GM12878 (cell line): ENCODE measurements around the gene NHS. TPM values are rescaled to one million over a fixed set of nuclear protein-coding genes. Genes with fewer than 3 reads are reported as not detected.

Source experiments
- ATAC-seq: fragments of 200-7000 bp; cut with Tn5 transposase; 3 replicates; pipeline ENCODE4 v1.9.1; 2020; ENCODE audit warnings: mild to moderate bottlenecking, moderate library complexity
- BruUV-seq: library from RNA; stranded (reverse); fragments of 400-500 nt; replicated peaks from 2 replicates; lab custom pipeline; 2021; lab: Mats Ljungman, UMichigan
- CTCF ChIA-PET: fragments of 300-600 bp; sonication (Branson Sonifier 250); formaldehyde crosslinking; extraction: SDS; loops from one replicate; lab custom pipeline; 2021; ENCODE audit warnings: inconsistent platforms; lab: Yijun Ruan, JAX
- POLR2A ChIA-PET: fragments of 350-600 bp; formaldehyde crosslinking; extraction: SDS; loops from one replicate; lab custom pipeline; 2021; ENCODE audit warnings: inconsistent platforms; lab: Charles Lee
- RAD21 ChIA-PET: fragments of 300-600 bp; sonication (Branson Sonifier 250); formaldehyde crosslinking; loops from one replicate; lab custom pipeline; 2023; ENCODE audit warnings: antibody characterized with exemption; ENCODE audit not compliant: unreplicated experiment; lab: Charles Lee
- SMC1A ChIA-PET: fragments of 300-600 bp; sonication (Branson Sonifier 250); formaldehyde crosslinking; loops from one replicate; lab custom pipeline; 2023; ENCODE audit not compliant: unreplicated experiment, uncharacterized antibody; lab: Charles Lee
- DNase-seq: peaks from one replicate; pipeline ENCODE4 v3.0.0-alpha.2; 2011; ENCODE audit warnings: low read depth, low spot score
- FAIRE-seq: peaks from 3 replicates; lab custom pipeline; 2011; peaks lifted over from hg19 to GRCh38; lab: Jason Lieb, UNC
- H2AFZ ChIP-seq: 2 replicates; pipeline ENCODE4 v1.6.0; 2011; ENCODE audit warnings: low read depth, low read length, control low read depth; ENCODE audit not compliant: control insufficient read depth
- H3K27ac ChIP-seq: 2 replicates; pipeline ENCODE4 v1.5.1; 2011; ENCODE audit warnings: control low read depth; ENCODE audit not compliant: control insufficient read depth, insufficient read depth
- H3K27me3 ChIP-seq, 2 experiments: replicated peaks in 1 of 2; 2 replicates each; pipeline versions ENCODE4 v1.6.0 to v1.6.1; 2011; ENCODE audit warnings: low read length in 1 of 2; ENCODE audit not compliant: control insufficient read depth in 2 of 2, insufficient read depth in 2 of 2
- H3K36me3 ChIP-seq, 2 experiments: 2 replicates each; pipeline ENCODE4 v1.5.1; 2011; ENCODE audit warnings: low read length in 1 of 2; ENCODE audit not compliant: control insufficient read depth in 2 of 2, insufficient read depth in 2 of 2
- H3K4me1 ChIP-seq: 2 replicates; pipeline ENCODE4 v1.6.1; 2011; ENCODE audit warnings: mild to moderate bottlenecking, low read length, moderate library complexity, mixed read lengths; ENCODE audit not compliant: control insufficient read depth, insufficient read depth
- H3K4me2 ChIP-seq: 2 replicates; pipeline ENCODE4 v1.6.0; 2011; ENCODE audit warnings: control low read depth; ENCODE audit not compliant: control insufficient read depth, insufficient read depth
- H3K4me3 ChIP-seq: fragments of 200-600 bp; sonication (generic); 2 replicates; pipeline ENCODE4 v1.5.1; 2016
- H3K79me2 ChIP-seq: 2 replicates; pipeline ENCODE4 v1.6.0; 2011; ENCODE audit warnings: low read length; ENCODE audit not compliant: control insufficient read depth, insufficient read depth
- H3K9ac ChIP-seq: 2 replicates; pipeline ENCODE4 v1.8.0; 2011; ENCODE audit warnings: low read length, control low read depth, mixed read lengths; ENCODE audit not compliant: control insufficient read depth, insufficient read depth
- H3K9me3 ChIP-seq: replicated peaks from 3 replicates; pipeline ENCODE4 v1.5.1; 2011; ENCODE audit warnings: mild to moderate bottlenecking, low read length; ENCODE audit not compliant: control insufficient read depth, insufficient read depth
- H4K20me1 ChIP-seq: 2 replicates; pipeline ENCODE4 v1.6.0; 2011; ENCODE audit not compliant: control insufficient read depth, insufficient read depth
- ATF2 ChIP-seq: IDR thresholded peaks from 2 replicates; pipeline ENCODE4 v1.6.1; 2012; ENCODE audit warnings: low read length, inconsistent platforms
- CBX3 ChIP-seq: fragments of 200-600 bp; sonication (generic); IDR thresholded peaks from 2 replicates; pipeline ENCODE4 v1.6.1; 2016; ENCODE audit warnings: low read depth, borderline replicate concordance
- CREM ChIP-seq: IDR thresholded peaks from 2 replicates; pipeline ENCODE4 v1.6.1; 2014; ENCODE audit warnings: antibody characterized with exemption, low read depth
- GATAD2B ChIP-seq: fragments of 450-650 bp; conservative IDR thresholded peaks from 2 replicates; pipeline ENCODE4 v1.6.1; 2017; ENCODE audit warnings: low read depth, mild to moderate bottlenecking, moderate library complexity
- HDGF ChIP-seq: fragments of 450-650 bp; IDR thresholded peaks from 2 replicates; pipeline ENCODE4 v1.6.1; 2016; ENCODE audit warnings: antibody characterized with exemption
- MYB ChIP-seq: fragments of 150-350 bp; IDR thresholded peaks from 2 replicates; pipeline ENCODE4 v1.6.1; 2014; ENCODE audit warnings: mild to moderate bottlenecking, low read depth, low read length, borderline replicate concordance
- RELA ChIP-seq: fragments of 450-650 bp; IDR thresholded peaks from 2 replicates; pipeline ENCODE4 v1.8.0; 2014; ENCODE audit warnings: borderline replicate concordance; ENCODE audit not compliant: partially characterized antibody
- SPI1 ChIP-seq: IDR thresholded peaks from 2 replicates; pipeline ENCODE4 v1.6.1; 2011; ENCODE audit warnings: low read depth, mild to moderate bottlenecking, low read length, moderate library complexity, borderline replicate concordance; ENCODE audit not compliant: insufficient read depth
- SRF ChIP-seq, 2 experiments: IDR thresholded peaks; 2 replicates each; pipeline ENCODE4 v1.6.1; 2011; ENCODE audit warnings: low read depth in 2 of 2, low read length in 2 of 2, mild to moderate bottlenecking in 1 of 2, moderate library complexity in 1 of 2
- ZBTB40 ChIP-seq: fragments of 450-650 bp; IDR thresholded peaks from 2 replicates; pipeline ENCODE4 v1.6.1; 2016; ENCODE audit warnings: mild to moderate bottlenecking, moderate library complexity, borderline replicate concordance
- ZNF207 ChIP-seq: fragments of 450-650 bp; IDR thresholded peaks from 2 replicates; pipeline ENCODE4 v1.6.1; 2014; ENCODE audit warnings: antibody characterized with exemption, mild to moderate bottlenecking, borderline replicate concordance
- ZNF274 ChIP-seq: IDR thresholded peaks from one replicate; pipeline ENCODE4 v1.8.0; 2011; ENCODE audit not compliant: insufficient read length, insufficient read depth
- WGBS: methylation state at CpG from one replicate; pipeline ENCODE4 v1.1.6; 2016; ENCODE audit warnings: low lambda C conversion rate; ENCODE audit not compliant: insufficient replicate concordance, insufficient coverage; ENCODE audit errors: missing lambda C conversion rate; 5-methylcytosine and 5-hydroxymethylcytosine counted together
- in situ Hi-C: fragments of 300-500 bp; cut with MboI; formaldehyde crosslinking; loops from 9 replicates; pipeline ENCODE4 v1.14.3; 2018; ENCODE audit warnings: mixed read lengths
- intact Hi-C: fragments of 100-400 bp; cut with micrococcal nuclease; formaldehyde crosslinking; loops from one replicate; pipeline ENCODE4 v1.14.2; 2022; ENCODE audit not compliant: unreplicated experiment
- polyA plus RNA-seq, 11 experiments: library from polyadenylated mRNA; depleted of rRNA in 4 of 11; unstranded in 6 of 11; stranded (reverse) in 5 of 11; fragments of >200 nt; fragmentation: Nextera tagmentation in 4 of 11; fragmentation: Illumina TruSeq in 1 of 11; extraction: Ambion mirVana in 4 of 11; extraction: Trizol in 1 of 11; gene quantifications; 1 replicate in 1 of 11; 2 replicates in 10 of 11; pipeline versions ENCODE4 v1.2.1 to v1.2.3, GENCODE V29; 2011 to 2016; ENCODE audit warnings: inconsistent platforms in 2 of 11, missing spikeins in 2 of 11, low read depth in 1 of 11
- total RNA-seq, 4 experiments: library from RNA; depleted of rRNA in 3 of 4; stranded (reverse); fragments of >200 nt in 3 of 4; fragmentation: Illumina TruSeq in 1 of 4; extraction: Trizol in 1 of 4; gene quantifications; 2 replicates each; pipeline versions ENCODE4 v1.2.1 to v1.2.3, GENCODE V29; 2013 to 2021

The NHS gene
- total and polyA plus RNA-seq, 10 of the 15 experiments (the other 5 are each of a cell fraction or from before 2014, with no cell fraction given) = under 0.01 to 0.07 (median 0.03) TPM; not detected in 7

GRCh38 chrX:17380221-17380620 is 5.2 kb downstream of the NHS start:
- FAIRE-seq = no peak
- no peak for DNase-seq
- BruUV-seq = no TSS peak
- CTCF ChIA-PET = interaction anchor here (0.5 to 0.8 kb wide), 2 partner anchors 17 to 62 kb away, joined by 3 read pairs; no protein-coding TSS in a partner anchor
- POLR2A ChIA-PET = no interaction called here
- intact Hi-C loops (no loop called here), in situ Hi-C loops (no loop called here)
- no peaks in the 10 kb centered on the region for H4K20me1 ChIP-seq
- RAD21 ChIA-PET = no interaction called here
- 44% methylated on average over 9 of the region's 9 CpGs for WGBS
- no peaks in the 10 kb centered on the region for H3K36me3 ChIP-seq
- H3K4me3 ChIP-seq = no peak overlapping the region
- no peak overlapping the region for H3K4me2 ChIP-seq
- no peak overlapping the region for H3K9ac ChIP-seq
- no peaks in the 10 kb centered on the region for H3K79me2 ChIP-seq
- no peak for TF ChIP-seq ZNF207
- TF ChIP-seq HDGF = no peak
- no peak for TF ChIP-seq ATF2
- TF ChIP-seq RELA = no peak
- no peaks in the 10 kb centered on the region for H3K27me3 ChIP-seq
- no peaks in the 10 kb centered on the region for H3K4me1 ChIP-seq
- H3K9me3 ChIP-seq = no peaks in the 10 kb centered on the region; the same call in 2 of the 3 replicates
- no peak overlapping the region for H2AFZ ChIP-seq
- H3K27ac ChIP-seq = no peak overlapping the region
- ATAC-seq = no peak
- SMC1A ChIA-PET = no interaction called here

- ATAC-seq = no peak
- no TSS peak for BruUV-seq
- Histone ChIP-seq H3K27me3 (no peaks in the 10 kb centered on the region), H4K20me1 (no peaks in the 10 kb centered on the region), H3K4me1 (no peaks in the 10 kb centered on the region), H3K4me3 (no peak overlapping the region), H3K27ac (no peak overlapping the region), H2AFZ (no peak overlapping the region), H3K9ac (no peak overlapping the region), H3K79me2 (no peaks in the 10 kb centered on the region), H3K4me2 (no peak overlapping the region), H3K36me3 (no peaks in the 10 kb centered on the region), H3K9me3 (no peaks in the 10 kb centered on the region)
- ChIA-PET RAD21 (no interaction called here), POLR2A (no interaction called here), SMC1A (interaction anchor here (0.6 to 0.7 kb wide), 2 partner anchors 38 to 72 kb away, joined by 4 read pairs; no protein-coding TSS in a partner anchor), CTCF (no interaction called here)
- in situ Hi-C loops (no loop called here), intact Hi-C loops (no loop called here)
- no peak for DNase-seq
- 66% methylated on average over 5 of the region's 5 CpGs for WGBS
- FAIRE-seq = no peak
- TF ChIP-seq ZBTB40 = no peak
- TF ChIP-seq SRF (IDR thresholded peaks at IDR 0.05; ENCODE audit: low read depth in 2 of 2, low read length in 2 of 2) = no peak
- no peak for TF ChIP-seq MYB
- TF ChIP-seq CBX3 = no peak
- no peak for TF ChIP-seq ZNF274
- no peak for TF ChIP-seq CREM
- TF ChIP-seq GATAD2B = no peak
- TF ChIP-seq SPI1 = no peak
Measured at GRCh38 chrX:17390419-17390850, 15.4 kb downstream of the NHS start.
